NB4 (cell line): ENCODE data around the gene ANXA6.

Experiments
- DNase-seq: peaks from one replicate; pipeline ENCODE4 v3.0.0; 2010; ENCODE audit warnings: low read depth
- H3K4me3 ChIP-seq: one replicate; pipeline ENCODE4 v1.5.1; 2011; ENCODE audit warnings: mild to moderate bottlenecking, low read depth, low read length, moderate library complexity
- CTCF ChIP-seq: IDR thresholded peaks from one replicate; pipeline ENCODE4 v1.5.1; 2012; ENCODE audit warnings: low read depth, low read length
- MAX ChIP-seq: IDR thresholded peaks from 2 replicates; pipeline ENCODE4 v1.6.1; 2011; ENCODE audit warnings: low read depth, low read length
- MYC ChIP-seq: IDR thresholded peaks from 2 replicates; pipeline ENCODE4 v1.6.1; 2011; ENCODE audit warnings: low read depth, low read length
- POLR2A ChIP-seq: IDR thresholded peaks from 2 replicates; pipeline ENCODE4 v1.6.1; 2011; ENCODE audit warnings: mild to moderate bottlenecking; ENCODE audit not compliant: insufficient read length; ENCODE audit errors: extremely low read depth

The ANXA6 gene

GRCh38 chr5:151060742-151061141 is 96.8 kb downstream of the ANXA6 start:
- no peak for TF ChIP-seq MYC
- TF ChIP-seq MAX = no peak
- no peak for TF ChIP-seq CTCF
- no peak for TF ChIP-seq POLR2A
- H3K4me3 ChIP-seq = no peak overlapping the region

GRCh38 chr5:151058891-151059489 is 98.6 kb downstream of the ANXA6 start:
- H3K4me3 ChIP-seq = no peak overlapping the region
- TF ChIP-seq POLR2A (no peak), MYC (no peak), CTCF (no peak), MAX (no peak)
- peak; percentile 26 for DNase-seq

More at GRCh38 chr5:151060742-151061141, 96.8 kb downstream of the ANXA6 start:
- DNase-seq = no peak

- no peak overlapping the region for H3K4me3 ChIP-seq
- no peak for TF ChIP-seq CTCF
- no peak for TF ChIP-seq MAX
- no peak for TF ChIP-seq POLR2A
- TF ChIP-seq MYC = no peak
- no peak for DNase-seq
Measured at GRCh38 chr5:151058301-151058700, 99.3 kb downstream of the ANXA6 start.

GRCh38 chr5:151056379-151057325 is 100.9 kb downstream of the ANXA6 start:
- no peak for DNase-seq
- H3K4me3 ChIP-seq = no peak overlapping the region
- TF ChIP-seq MAX (no peak), CTCF (no peak), POLR2A (no peak), MYC (no peak)

GRCh38 chr5:151055336-151055735 is 102.2 kb downstream of the ANXA6 start:
- no peak for DNase-seq
- no peak for TF ChIP-seq POLR2A
- TF ChIP-seq MYC = no peak
- no peak for TF ChIP-seq CTCF
- no peak for TF ChIP-seq MAX
- H3K4me3 ChIP-seq = no peak overlapping the region
